ENCODE results near the gene EIF2B5.

- TF ChIP-seq ZNF274 (IDR thresholded peaks at IDR 0.05; ENCODE audit: low read depth, low read length) = no peak
- no peak for TF ChIP-seq SUZ12 (IDR thresholded peaks at IDR 0.05; ENCODE audit: extremely low read depth, insufficient read depth, insufficient read length)
- TF ChIP-seq YY1 (IDR thresholded peaks at IDR 0.05; ENCODE audit: insufficient read depth, insufficient read length) = no peak
Measured at GRCh38 chr3:184175506-184175905, 40.3 kb downstream of the EIF2B5 start.

Measured in NT2/D1 (cell line).